ENCODE measurements around the gene SMIM36. TPM values are rescaled to one million over a fixed set of nuclear protein-coding genes. Genes with fewer than 3 reads are reported as not detected.

The SMIM36 gene
- total and polyA plus RNA-seq, 2 experiments from 2014 or later: not detected

DNA sequence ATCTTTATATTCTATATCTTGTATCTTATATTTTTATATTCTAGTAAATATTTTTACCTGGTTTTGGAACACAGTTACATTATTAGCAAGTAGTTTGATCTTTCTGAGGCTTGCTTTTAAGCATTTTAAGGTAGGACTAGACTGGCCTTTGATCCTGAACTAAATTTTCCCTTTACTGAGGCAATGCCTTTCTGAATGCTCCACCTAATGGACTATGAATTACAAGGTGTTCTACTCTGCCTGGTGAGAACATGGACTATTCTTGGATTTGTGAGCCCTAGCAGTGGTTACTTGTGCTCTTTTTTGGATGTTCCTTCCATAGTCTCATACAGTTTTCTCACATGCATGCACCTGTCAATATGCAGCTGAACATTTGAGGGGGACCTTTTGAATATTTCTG lies 32.5 kb upstream of the SMIM36 start:
- Histone ChIP-seq H3K4me3 (no peak overlapping the region), H2AFZ (no peak overlapping the region), H3F3A (replicated peaks; ENCODE audit: low read depth) (no peaks in the 10 kb centered on the region), H3K27ac (ENCODE audit: low read depth) (no peak overlapping the region), H3K4me2 (no peak overlapping the region), H3K9me2 (ENCODE audit: insufficient read depth) (no peaks in the 10 kb centered on the region; the same call in 1 of the 2 replicates), H3K36me3 (ENCODE audit: insufficient read depth) (no peaks in the 10 kb centered on the region), H3K27me3 (ENCODE audit: insufficient read depth) (no peaks in the 10 kb centered on the region), H4K20me1 (replicated peaks; ENCODE audit: insufficient read depth) (no peaks in the 10 kb centered on the region), H3K79me2 (replicated peaks; ENCODE audit: insufficient read depth) (no peaks in the 10 kb centered on the region), H3K4me1 (ENCODE audit: insufficient read depth) (no peaks in the 10 kb centered on the region)
- ATAC-seq: no peak
- DNase-seq (ENCODE audit: low spot score): no peak
- Mint-ChIP-seq H3K4me1 (no peaks in the 10 kb centered on the region), H3K9me3 (no peaks in the 10 kb centered on the region; the same call in 2 of the 3 replicates), H3K36me3 (ENCODE audit: low read depth) (no peaks in the 10 kb centered on the region), H3K27ac (no peak overlapping the region), H3K4me3 (no peak overlapping the region), H3K27me3 (ENCODE audit: insufficient read depth, low read depth, poor library complexity) (no peaks in the 10 kb centered on the region)
- TF ChIP-seq ZNF331 (CRISPR knock-in tag; IDR thresholded peaks at IDR 0.05; ENCODE audit: low read depth): no peak
- no peak for TF ChIP-seq ZNF462 (CRISPR knock-in tag; IDR thresholded peaks at IDR 0.05)

- no peaks in the 10 kb centered on the region for H3K27me3 Mint-ChIP-seq (ENCODE audit: insufficient read depth, low read depth, poor library complexity)
- Histone ChIP-seq H3K27ac (ENCODE audit: low read depth) (no peak overlapping the region), H3K27me3 (ENCODE audit: insufficient read depth) (no peaks in the 10 kb centered on the region), H3F3A (replicated peaks; ENCODE audit: low read depth) (no peaks in the 10 kb centered on the region), H3K9me2 (ENCODE audit: insufficient read depth) (peaks cover 2% of the 10 kb centered on the region; the same call in 1 of the 2 replicates), H3K4me3 (no peak overlapping the region), H2AFZ (no peak overlapping the region), H3K79me2 (replicated peaks; ENCODE audit: insufficient read depth) (no peaks in the 10 kb centered on the region), H3K4me1 (ENCODE audit: insufficient read depth) (no peaks in the 10 kb centered on the region), H3K36me3 (ENCODE audit: insufficient read depth) (no peaks in the 10 kb centered on the region), H4K20me1 (replicated peaks; ENCODE audit: insufficient read depth) (no peaks in the 10 kb centered on the region), H3K4me2 (no peak overlapping the region)
- no peaks in the 10 kb centered on the region for H3K36me3 Mint-ChIP-seq (ENCODE audit: low read depth)
- H3K4me1 Mint-ChIP-seq: no peaks in the 10 kb centered on the region
- no peak overlapping the region for H3K4me3 Mint-ChIP-seq
- no peak for ATAC-seq
- no peaks in the 10 kb centered on the region for H3K9me3 Mint-ChIP-seq
- H3K27ac Mint-ChIP-seq: no peak overlapping the region
- no peak for DNase-seq (ENCODE audit: low spot score)
- no peak for TF ChIP-seq ZNF462 (CRISPR knock-in tag; IDR thresholded peaks at IDR 0.05)
These were observed 29.3 kb upstream of the SMIM36 start for GRCh38 chr17:55540414-55541091.
